Nephron progenitor cell (in vitro differentiated cells): ENCODE measurements around the gene KIF25.

Source experiments
- DNase-seq: peaks from one replicate; pipeline ENCODE4 v3.0.0; 2021
- H3K27ac Mint-ChIP-seq: 2 replicates; pipeline ENCODE4 v1.8.0; 2021; ENCODE audit warnings: mild to moderate bottlenecking, moderate library complexity, mixed read lengths
- H3K27me3 Mint-ChIP-seq: 2 replicates; pipeline ENCODE4 v1.8.0; 2021; ENCODE audit warnings: mild to moderate bottlenecking, low read depth, mixed read lengths; ENCODE audit not compliant: poor library complexity
- H3K36me3 Mint-ChIP-seq: 2 replicates; pipeline ENCODE4 v1.8.0; 2021; ENCODE audit warnings: low read depth, mixed read lengths
- H3K4me1 Mint-ChIP-seq: 2 replicates; pipeline ENCODE4 v1.8.0; 2021; ENCODE audit warnings: mixed read lengths
- H3K4me3 Mint-ChIP-seq: 2 replicates; pipeline ENCODE4 v1.8.0; 2021; ENCODE audit warnings: mild to moderate bottlenecking, moderate library complexity, mixed read lengths
- H3K9me3 Mint-ChIP-seq: 2 replicates; pipeline ENCODE4 v1.8.0; 2021; ENCODE audit warnings: mild to moderate bottlenecking, moderate library complexity, mixed read lengths
- TF ChIP-seq, protein P1 (sequence below): fragments of 200-600 bp; sonication (generic); IDR thresholded peaks from 2 replicates; pipeline ENCODE4 v1.5.0; 2021; ENCODE audit warnings: antibody characterized with exemption

Gene KIF25

DNA sequence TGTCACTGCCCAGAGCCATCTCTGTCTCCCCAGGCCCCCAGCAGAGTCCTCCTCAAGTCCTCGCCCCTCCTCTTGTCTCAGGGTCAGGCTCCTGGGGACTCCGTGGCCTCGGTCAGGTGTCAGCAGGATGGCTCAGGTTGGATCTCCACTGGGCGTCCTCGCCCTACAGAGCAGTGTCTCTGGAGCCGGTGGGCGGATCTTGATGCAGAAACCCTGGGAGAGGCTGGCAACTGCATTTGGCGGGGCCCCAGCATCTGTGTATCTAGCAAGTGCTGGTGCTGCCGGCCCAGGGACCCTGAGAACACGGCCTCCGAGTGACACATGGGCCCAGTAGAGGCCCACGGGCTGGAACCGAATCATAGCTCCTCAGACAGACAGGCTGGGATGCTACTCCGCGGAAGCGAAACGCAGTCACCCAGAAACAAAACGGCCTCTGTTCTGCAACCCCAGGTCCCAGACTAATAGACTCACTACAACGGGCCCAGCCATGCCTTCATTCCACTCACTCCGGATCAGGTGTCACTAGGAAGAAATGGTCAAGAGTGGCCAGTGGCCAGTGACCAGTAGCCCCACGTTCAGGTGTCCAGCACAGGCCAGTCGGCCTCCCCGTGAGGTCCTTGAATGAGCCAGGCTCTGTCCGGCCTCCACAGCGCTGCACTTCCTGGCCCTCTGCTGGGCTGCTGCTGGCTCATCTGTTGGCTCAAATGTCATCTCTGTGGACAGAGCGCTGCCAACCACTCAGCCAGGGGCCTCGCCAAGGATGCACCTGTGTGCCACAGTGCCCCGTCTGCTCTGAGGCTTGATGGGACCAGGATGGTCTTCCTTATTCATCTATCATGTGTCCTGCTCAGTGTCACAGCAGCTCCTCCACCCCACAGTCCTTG, 94.2 kb downstream of the KIF25 start:
- H3K27ac Mint-ChIP-seq: no peak overlapping the region
- no peak overlapping the region for H3K4me3 Mint-ChIP-seq
- H3K27me3 Mint-ChIP-seq: peaks cover 9% of the 10 kb centered on the region
- no peaks in the 10 kb centered on the region for H3K9me3 Mint-ChIP-seq
- no peaks in the 10 kb centered on the region for H3K36me3 Mint-ChIP-seq
- H3K4me1 Mint-ChIP-seq: peaks cover 67% of the 10 kb centered on the region
- TF ChIP-seq, protein P1, sequence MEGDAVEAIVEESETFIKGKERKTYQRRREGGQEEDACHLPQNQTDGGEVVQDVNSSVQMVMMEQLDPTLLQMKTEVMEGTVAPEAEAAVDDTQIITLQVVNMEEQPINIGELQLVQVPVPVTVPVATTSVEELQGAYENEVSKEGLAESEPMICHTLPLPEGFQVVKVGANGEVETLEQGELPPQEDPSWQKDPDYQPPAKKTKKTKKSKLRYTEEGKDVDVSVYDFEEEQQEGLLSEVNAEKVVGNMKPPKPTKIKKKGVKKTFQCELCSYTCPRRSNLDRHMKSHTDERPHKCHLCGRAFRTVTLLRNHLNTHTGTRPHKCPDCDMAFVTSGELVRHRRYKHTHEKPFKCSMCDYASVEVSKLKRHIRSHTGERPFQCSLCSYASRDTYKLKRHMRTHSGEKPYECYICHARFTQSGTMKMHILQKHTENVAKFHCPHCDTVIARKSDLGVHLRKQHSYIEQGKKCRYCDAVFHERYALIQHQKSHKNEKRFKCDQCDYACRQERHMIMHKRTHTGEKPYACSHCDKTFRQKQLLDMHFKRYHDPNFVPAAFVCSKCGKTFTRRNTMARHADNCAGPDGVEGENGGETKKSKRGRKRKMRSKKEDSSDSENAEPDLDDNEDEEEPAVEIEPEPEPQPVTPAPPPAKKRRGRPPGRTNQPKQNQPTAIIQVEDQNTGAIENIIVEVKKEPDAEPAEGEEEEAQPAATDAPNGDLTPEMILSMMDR: no peak
- no peak for DNase-seq

DNA sequence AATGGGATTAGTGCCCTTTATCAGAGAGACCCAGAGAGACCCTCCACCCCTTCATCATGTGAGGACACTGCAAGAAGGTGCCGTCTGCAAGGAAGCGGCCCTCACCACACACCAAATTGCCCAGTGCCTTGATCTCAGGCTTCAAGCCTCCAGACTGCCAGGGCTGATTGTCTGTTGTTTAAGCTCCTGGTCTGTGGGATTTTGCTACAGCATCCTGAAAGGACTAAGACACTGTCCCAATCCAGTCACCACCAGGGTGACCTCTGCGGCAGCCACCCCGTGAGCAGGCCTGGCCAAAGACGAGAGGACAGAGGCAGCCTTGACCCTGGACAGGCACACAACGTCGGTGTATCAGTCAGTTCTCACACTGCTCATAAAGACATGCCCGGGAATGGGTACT, 95.1 kb downstream of the KIF25 start:
- no peaks in the 10 kb centered on the region for H3K9me3 Mint-ChIP-seq
- H3K4me3 Mint-ChIP-seq: no peak overlapping the region
- no peak overlapping the region for H3K27ac Mint-ChIP-seq
- H3K36me3 Mint-ChIP-seq: no peaks in the 10 kb centered on the region
- TF ChIP-seq, protein P1: no peak
- DNase-seq: no peak
- peaks cover 6% of the 10 kb centered on the region for H3K27me3 Mint-ChIP-seq
- H3K4me1 Mint-ChIP-seq: peaks cover 58% of the 10 kb centered on the region

DNA sequence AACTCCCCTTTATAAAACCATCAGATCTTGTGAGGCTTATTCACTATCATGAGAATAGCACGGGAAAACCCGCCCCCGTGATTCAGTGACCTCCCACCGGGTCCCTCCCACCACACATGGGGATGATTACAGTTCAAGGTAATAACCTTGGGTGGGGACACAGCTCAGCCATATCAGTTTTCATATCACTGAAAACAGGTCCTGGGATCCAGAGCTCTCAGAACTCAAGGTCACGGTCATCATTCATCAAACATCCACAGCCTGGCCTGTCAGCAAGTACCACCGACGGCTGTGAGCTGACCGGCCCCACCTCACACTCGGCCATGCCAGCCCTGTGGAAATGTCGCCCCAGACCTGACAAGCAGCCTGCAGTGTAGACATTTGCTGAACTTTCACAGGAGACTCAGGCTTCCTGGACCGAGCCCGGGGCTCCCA, 95.6 kb downstream of the KIF25 start:
- Mint-ChIP-seq H3K4me1 (peaks cover 52% of the 10 kb centered on the region), H3K27ac (no peak overlapping the region), H3K9me3 (no peaks in the 10 kb centered on the region), H3K4me3 (no peak overlapping the region), H3K36me3 (no peaks in the 10 kb centered on the region), H3K27me3 (peaks cover 6% of the 10 kb centered on the region)
- no peak for DNase-seq
- TF ChIP-seq, protein P1: no peak

DNA sequence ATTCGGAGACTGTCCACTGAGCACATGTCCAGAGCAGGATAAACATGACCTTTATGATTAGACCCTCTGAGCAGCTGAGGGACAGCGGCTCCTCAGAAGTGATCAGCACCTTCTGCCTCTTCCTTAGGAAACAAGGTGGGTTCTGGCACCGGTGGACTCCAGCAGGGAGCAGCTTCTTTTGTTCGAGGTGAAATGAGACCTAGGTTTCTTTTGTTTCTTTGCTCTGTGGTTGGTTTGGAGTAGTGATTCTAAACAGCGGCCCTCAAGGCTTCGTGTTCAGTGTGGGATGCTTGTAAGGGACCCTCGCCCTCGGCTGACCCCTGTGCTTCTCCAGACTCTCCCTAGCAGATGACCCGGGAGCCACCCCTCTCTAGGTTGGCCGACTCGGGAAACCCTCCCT, 96.2 kb downstream of the KIF25 start:
- H3K4me1 Mint-ChIP-seq: peaks cover 48% of the 10 kb centered on the region
- H3K9me3 Mint-ChIP-seq: no peaks in the 10 kb centered on the region
- TF ChIP-seq, protein P1: no peak
- no peak for DNase-seq
- H3K27ac Mint-ChIP-seq: peak overlapping the region; percentile 85
- no peak overlapping the region for H3K4me3 Mint-ChIP-seq
- H3K27me3 Mint-ChIP-seq: peaks cover 6% of the 10 kb centered on the region
- H3K36me3 Mint-ChIP-seq: no peaks in the 10 kb centered on the region
